T-helper 17 cell (primary cell): ENCODE data around the gene ARID1B. TPM values are rescaled to one million over a fixed set of nuclear protein-coding genes. Genes with fewer than 3 reads are reported as not detected.
A peak's percentile ranks its signal among the peaks of the same experiment; 100 is the strongest.

ENCODE experiments used
- ATAC-seq: fragments of 150-1000 bp; cut with Tn5 transposase; 2 replicates; pipeline ENCODE4 v1.10.0; 2021; ENCODE audit warnings: mild to moderate bottlenecking, moderate library complexity
- DNase-seq, 3 donors: peaks; one replicate each; pipeline versions ENCODE4 v3.0.0 to v3.0.0-alpha.2; 2020 to 2021
- H3K9me3 ChIP-seq: one replicate; pipeline ENCODE4 v1.7.0; 2013; ENCODE audit warnings: low read length, mild to moderate bottlenecking; ENCODE audit not compliant: control insufficient read depth, poor library complexity, severe bottlenecking
- H3K27ac Mint-ChIP-seq: one replicate; pipeline ENCODE4 v1.8.0; 2022; ENCODE audit warnings: mild to moderate bottlenecking, moderate library complexity, mixed read lengths
- H3K27me3 Mint-ChIP-seq: one replicate; pipeline ENCODE4 v1.8.0; 2022; ENCODE audit warnings: mixed read lengths
- H3K36me3 Mint-ChIP-seq: one replicate; pipeline ENCODE4 v1.8.0; 2022; ENCODE audit warnings: low read depth, mixed read lengths
- H3K4me1 Mint-ChIP-seq: one replicate; pipeline ENCODE4 v1.8.0; 2022; ENCODE audit warnings: mild to moderate bottlenecking, mixed read lengths
- H3K4me3 Mint-ChIP-seq: one replicate; pipeline ENCODE4 v1.8.0; 2022; ENCODE audit warnings: mild to moderate bottlenecking, moderate library complexity, mixed read lengths
- total RNA-seq, 4 donors: library from RNA in 2 of 4; stranded (reverse) in 2 of 4; gene quantifications; one replicate each; pipeline ENCODE4 v1.2.3 and lab custom pipeline; 2022 to 2026

Gene ARID1B
- total RNA-seq, 2 donors from 2014 or later = 149 to 158 TPM

DNA sequence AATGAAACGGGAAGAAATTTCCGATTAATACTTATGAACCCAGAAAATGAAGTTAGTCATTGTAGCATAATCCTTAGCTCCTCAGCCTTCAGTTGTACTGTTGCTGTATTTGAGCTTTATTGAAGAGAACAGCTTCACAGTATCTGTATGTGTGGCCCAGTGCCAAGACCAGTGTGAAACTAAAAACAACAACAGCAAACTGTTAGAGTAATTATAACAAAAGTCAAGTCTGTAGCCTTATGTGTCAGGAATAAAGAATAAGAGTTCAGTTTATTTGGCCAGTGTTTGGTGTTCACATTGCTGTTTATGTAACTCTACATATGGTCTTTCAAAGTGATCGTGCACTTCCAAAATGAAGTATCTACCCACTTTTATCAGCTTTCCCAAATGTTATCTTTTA is 70.9 kb downstream of the ARID1B start:
- DNase-seq (no peak), ATAC-seq (no peak)
- H3K4me1 Mint-ChIP-seq = peaks cover 61% of the 10 kb centered on the region
- H3K4me3 Mint-ChIP-seq = no peak overlapping the region
- peaks cover 2% of the 10 kb centered on the region for H3K36me3 Mint-ChIP-seq
- H3K27ac Mint-ChIP-seq = no peak overlapping the region
- H3K27me3 Mint-ChIP-seq = no peaks in the 10 kb centered on the region
- no peaks in the 10 kb centered on the region for H3K9me3 ChIP-seq

- no peak overlapping the region for H3K4me3 Mint-ChIP-seq
- H3K27me3 Mint-ChIP-seq = no peaks in the 10 kb centered on the region
- H3K4me1 Mint-ChIP-seq = peaks cover 62% of the 10 kb centered on the region
- ATAC-seq = no peak
- H3K36me3 Mint-ChIP-seq = peaks cover 2% of the 10 kb centered on the region
- H3K27ac Mint-ChIP-seq = no peak overlapping the region
- DNase-seq = no peak
- H3K9me3 ChIP-seq = no peaks in the 10 kb centered on the region
Measured at GRCh38 chr6:156848533-156848932, 71.4 kb downstream of the ARID1B start.

DNA sequence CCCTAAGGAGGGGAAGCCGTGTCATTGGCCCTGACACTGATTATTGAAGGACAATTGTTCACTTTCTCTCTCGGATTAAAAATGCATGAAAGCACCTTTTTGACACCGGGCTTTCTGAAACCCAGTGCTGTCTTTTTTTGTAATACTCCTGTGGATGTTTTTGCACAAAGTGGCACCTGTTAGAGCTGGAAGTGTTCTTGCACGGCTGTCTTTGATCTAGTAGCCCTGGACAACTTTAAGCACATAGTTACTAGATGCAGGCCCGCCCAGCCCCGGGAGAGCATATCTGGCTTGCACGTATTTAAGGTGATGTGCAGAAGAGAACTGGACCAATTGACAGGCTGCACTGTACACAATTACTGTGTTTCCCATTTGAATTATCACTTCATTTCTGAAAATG is 72.6 kb downstream of the ARID1B start:
- Mint-ChIP-seq H3K4me1 (peaks cover 62% of the 10 kb centered on the region), H3K27ac (peak overlapping the region; percentile 9), H3K27me3 (no peaks in the 10 kb centered on the region), H3K36me3 (peaks cover 2% of the 10 kb centered on the region), H3K4me3 (no peak overlapping the region)
- no peak for DNase-seq
- H3K9me3 ChIP-seq = no peaks in the 10 kb centered on the region
- no peak for ATAC-seq

- Mint-ChIP-seq H3K4me1 (peaks cover 61% of the 10 kb centered on the region), H3K27me3 (no peaks in the 10 kb centered on the region), H3K27ac (no peak overlapping the region), H3K4me3 (no peak overlapping the region), H3K36me3 (peaks cover 2% of the 10 kb centered on the region)
- DNase-seq = no peak
- H3K9me3 ChIP-seq = no peaks in the 10 kb centered on the region
- no peak for ATAC-seq
Measured at GRCh38 chr6:156850353-156850752, 73.2 kb downstream of the ARID1B start.

GRCh38 chr6:156851454-156851921 is 74.3 kb downstream of the ARID1B start:
- H3K4me3 Mint-ChIP-seq = no peak overlapping the region
- peaks cover 65% of the 10 kb centered on the region for H3K4me1 Mint-ChIP-seq
- no peak for DNase-seq
- H3K36me3 Mint-ChIP-seq = peaks cover 2% of the 10 kb centered on the region
- H3K9me3 ChIP-seq = no peaks in the 10 kb centered on the region
- H3K27me3 Mint-ChIP-seq = no peaks in the 10 kb centered on the region
- no peak for ATAC-seq
- peak overlapping the region; percentile 8 for H3K27ac Mint-ChIP-seq

- ATAC-seq = peak; percentile 57
- H3K9me3 ChIP-seq = no peaks in the 10 kb centered on the region
- H3K36me3 Mint-ChIP-seq = no peaks in the 10 kb centered on the region
- no peaks in the 10 kb centered on the region for H3K27me3 Mint-ChIP-seq
- DNase-seq = no peak
- no peak overlapping the region for H3K4me3 Mint-ChIP-seq
- peaks cover 64% of the 10 kb centered on the region for H3K4me1 Mint-ChIP-seq
- H3K27ac Mint-ChIP-seq = peak overlapping the region; percentile 29
Measured at GRCh38 chr6:156852147-156852857, 75.1 kb downstream of the ARID1B start.

- H3K36me3 Mint-ChIP-seq = no peaks in the 10 kb centered on the region
- peaks cover 62% of the 10 kb centered on the region for H3K4me1 Mint-ChIP-seq
Measured at GRCh38 chr6:156852858-156853216, 75.7 kb downstream of the ARID1B start.

GRCh38 chr6:156853733-156854132 is 76.6 kb downstream of the ARID1B start:
- no peak overlapping the region for H3K4me3 Mint-ChIP-seq
- H3K27ac Mint-ChIP-seq = peak overlapping the region; percentile 62
- DNase-seq (no peak), ATAC-seq (no peak)
- no peaks in the 10 kb centered on the region for H3K27me3 Mint-ChIP-seq
- no peaks in the 10 kb centered on the region for H3K9me3 ChIP-seq
- H3K4me1 Mint-ChIP-seq = peaks cover 59% of the 10 kb centered on the region
- no peaks in the 10 kb centered on the region for H3K36me3 Mint-ChIP-seq

More at GRCh38 chr6:156852858-156853216, 75.7 kb downstream of the ARID1B start:
- H3K27me3 Mint-ChIP-seq = no peaks in the 10 kb centered on the region
- no peak overlapping the region for H3K4me3 Mint-ChIP-seq
- no peaks in the 10 kb centered on the region for H3K9me3 ChIP-seq
- no peak for DNase-seq
- H3K27ac Mint-ChIP-seq = peak overlapping the region; percentile 29
- ATAC-seq = no peak

- peak overlapping the region; percentile 62 for H3K27ac Mint-ChIP-seq
- peak overlapping the region; percentile 73 for H3K4me3 Mint-ChIP-seq
- H3K27me3 Mint-ChIP-seq = no peaks in the 10 kb centered on the region
- H3K4me1 Mint-ChIP-seq = peaks cover 54% of the 10 kb centered on the region
- ATAC-seq (no peak), DNase-seq (no peak)
- no peaks in the 10 kb centered on the region for H3K36me3 Mint-ChIP-seq
- H3K9me3 ChIP-seq = no peaks in the 10 kb centered on the region
Measured at GRCh38 chr6:156854466-156855161, 77.4 kb downstream of the ARID1B start.

DNA sequence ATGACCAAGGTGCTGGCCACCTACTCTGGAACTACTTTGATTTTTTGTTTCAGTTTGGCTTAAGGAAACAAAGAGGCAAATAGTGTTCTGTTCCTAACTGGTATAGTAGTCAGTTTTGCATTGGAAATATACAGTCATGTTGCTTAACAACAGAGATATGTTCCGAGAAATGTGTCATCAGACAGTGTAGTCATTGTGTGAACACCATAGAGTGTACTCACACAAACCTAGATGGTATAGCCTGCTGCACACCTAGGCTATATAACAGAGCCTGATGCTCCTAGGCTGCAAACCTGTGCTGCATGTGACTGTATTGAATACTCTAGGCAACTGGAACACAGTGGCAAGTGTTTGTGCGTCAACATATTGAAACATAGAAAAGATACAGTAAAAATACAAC is 80.4 kb downstream of the ARID1B start:
- H3K27me3 Mint-ChIP-seq = no peaks in the 10 kb centered on the region
- no peaks in the 10 kb centered on the region for H3K9me3 ChIP-seq
- H3K27ac Mint-ChIP-seq = peak overlapping the region; percentile 78
- no peak overlapping the region for H3K4me3 Mint-ChIP-seq
- no peak for DNase-seq
- H3K4me1 Mint-ChIP-seq = peaks cover 64% of the 10 kb centered on the region
- no peaks in the 10 kb centered on the region for H3K36me3 Mint-ChIP-seq
- ATAC-seq = no peak

DNA sequence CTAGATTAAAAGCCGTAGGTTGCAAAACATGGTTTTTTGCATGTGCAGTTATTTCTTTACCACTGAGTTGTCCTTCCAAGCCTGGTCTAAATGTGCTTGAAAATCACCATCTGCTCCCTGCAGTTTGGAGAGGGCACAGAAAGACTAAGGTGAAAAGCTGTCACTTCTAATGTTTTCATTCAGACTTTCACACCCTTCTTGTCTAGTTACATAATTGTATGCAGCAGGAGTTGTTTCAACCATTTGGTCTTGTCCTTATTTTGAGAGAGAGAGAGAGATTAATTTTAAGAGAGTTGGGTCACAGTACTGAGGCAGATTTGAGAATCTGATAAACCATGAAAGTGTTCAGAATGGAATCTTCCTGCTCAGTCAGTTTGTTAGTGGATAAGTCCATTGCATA is 82.5 kb downstream of the ARID1B start:
- H3K36me3 Mint-ChIP-seq = no peaks in the 10 kb centered on the region
- DNase-seq (no peak), ATAC-seq (no peak)
- H3K4me1 Mint-ChIP-seq = peaks cover 66% of the 10 kb centered on the region
- H3K4me3 Mint-ChIP-seq = no peak overlapping the region
- H3K9me3 ChIP-seq = no peaks in the 10 kb centered on the region
- no peaks in the 10 kb centered on the region for H3K27me3 Mint-ChIP-seq
- H3K27ac Mint-ChIP-seq = no peak overlapping the region

DNA sequence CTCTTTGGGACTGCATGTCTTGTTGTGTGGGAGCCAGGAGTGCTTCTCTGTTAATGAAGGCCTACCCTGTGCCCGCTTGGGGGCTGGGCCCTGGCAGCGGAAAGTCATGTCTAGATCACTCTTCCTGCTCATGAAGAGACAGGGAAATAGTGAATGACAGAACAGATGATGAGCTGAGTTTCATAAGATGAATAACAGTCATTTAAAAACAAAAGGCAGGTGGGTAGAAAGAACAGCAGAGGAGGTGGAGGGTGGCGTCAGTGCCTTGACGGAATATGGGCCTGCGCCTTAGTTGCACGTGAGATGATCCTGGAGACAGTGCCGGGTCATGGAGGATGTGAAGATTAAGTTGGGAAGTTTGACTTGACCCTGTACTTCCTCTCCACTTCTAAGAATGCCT is 85.5 kb downstream of the ARID1B start:
- peak overlapping the region; percentile 65 for H3K27ac Mint-ChIP-seq
- H3K36me3 Mint-ChIP-seq = peaks cover 3% of the 10 kb centered on the region
- no peaks in the 10 kb centered on the region for H3K27me3 Mint-ChIP-seq
- H3K4me1 Mint-ChIP-seq = peaks cover 67% of the 10 kb centered on the region
- H3K4me3 Mint-ChIP-seq = peak overlapping the region; percentile 9
- DNase-seq (no peak), ATAC-seq (no peak)
- H3K9me3 ChIP-seq = no peaks in the 10 kb centered on the region

GRCh38 chr6:156863504-156863903 is 86.3 kb downstream of the ARID1B start:
- ATAC-seq = no peak
- Mint-ChIP-seq H3K4me1 (peaks cover 68% of the 10 kb centered on the region), H3K27ac (peak overlapping the region; percentile 65)

DNA sequence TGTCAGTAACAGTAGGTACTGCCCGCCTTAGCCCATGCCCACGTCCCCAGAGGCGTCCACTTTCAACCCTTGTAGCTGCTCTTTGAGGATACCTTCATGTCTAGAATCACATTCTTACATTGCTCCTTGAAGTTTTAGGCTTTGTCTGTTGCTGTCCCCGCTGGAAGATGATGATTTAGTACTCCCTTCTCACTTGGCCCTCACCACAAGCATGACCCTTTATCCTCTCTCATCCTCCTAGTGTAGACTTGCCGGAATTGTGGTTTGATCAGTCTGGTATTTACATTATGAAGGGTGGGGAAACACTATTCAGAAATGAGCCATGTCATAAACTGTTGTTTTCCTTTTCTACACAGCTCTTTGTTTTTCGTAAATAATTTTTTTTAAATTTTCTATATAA is 87.4 kb downstream of the ARID1B start:
- no peak overlapping the region for H3K27ac Mint-ChIP-seq
- H3K36me3 Mint-ChIP-seq = peaks cover 3% of the 10 kb centered on the region
- H3K27me3 Mint-ChIP-seq = no peaks in the 10 kb centered on the region
- no peak for DNase-seq
- H3K4me1 Mint-ChIP-seq = peaks cover 72% of the 10 kb centered on the region
- H3K4me3 Mint-ChIP-seq = no peak overlapping the region
- H3K9me3 ChIP-seq = no peaks in the 10 kb centered on the region
- no peak for ATAC-seq

More at GRCh38 chr6:156863504-156863903, 86.3 kb downstream of the ARID1B start:
- H3K4me3 Mint-ChIP-seq = no peak overlapping the region
- H3K36me3 Mint-ChIP-seq = peaks cover 3% of the 10 kb centered on the region
- H3K9me3 ChIP-seq = no peaks in the 10 kb centered on the region
- no peak for DNase-seq
- H3K27me3 Mint-ChIP-seq = no peaks in the 10 kb centered on the region
